PC-3 (cell line): ENCODE measurements around the gene RPS4Y1.

ENCODE experiments used
- CTCF ChIP-seq: fragments of 300-600 bp; sonication (generic); conservative IDR thresholded peaks from 2 replicates; pipeline ENCODE4 v1.5.1; 2017; ENCODE audit warnings: antibody characterized with exemption, low read depth, mild to moderate bottlenecking, low read length
- EZH2 ChIP-seq: fragments of 300-600 bp; sonication (generic); IDR thresholded peaks from one replicate; pipeline ENCODE4 v1.6.1; 2017; ENCODE audit warnings: antibody characterized with exemption, mild to moderate bottlenecking, low read length; ENCODE audit not compliant: unreplicated experiment
- EZH2phosphoT487 ChIP-seq: fragments of 300-600 bp; sonication (generic); IDR thresholded peaks from 2 replicates; pipeline ENCODE4 v1.6.1; 2018; ENCODE audit warnings: mild to moderate bottlenecking, antibody characterized with exemption, low read length, borderline replicate concordance

DNA sequence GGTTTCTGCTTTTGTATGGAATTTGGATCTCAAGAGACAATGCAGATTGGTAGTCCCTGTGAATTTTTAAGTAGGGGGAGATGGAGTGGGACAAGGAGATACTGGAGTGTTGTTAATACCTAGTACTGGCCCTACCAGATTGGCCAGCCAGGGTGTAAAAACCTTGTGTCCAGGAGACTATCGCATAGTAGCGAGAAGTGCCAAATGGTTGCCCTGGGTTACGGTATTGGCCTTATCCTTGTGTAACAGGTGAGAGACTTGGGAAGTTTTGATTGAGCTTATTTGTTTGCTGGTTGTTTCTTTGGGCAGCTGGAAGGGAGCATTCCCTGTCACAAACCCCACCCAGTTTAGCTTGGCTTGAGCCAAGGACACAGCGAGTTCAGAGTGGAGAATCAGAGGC is 5.4 kb downstream of the RPS4Y1 start:
- TF ChIP-seq CTCF (no peak), EZH2 (no peak), EZH2phosphoT487 (no peak)
